Parathyroid adenoma (tissue), 2 donors: Measurements from ENCODE around the gene L3MBTL4.

Source experiments
- H2AFZ ChIP-seq: fragments of 300-600 bp; sonication (generic); one replicate; pipeline ENCODE4 v1.7.0; 2017; ENCODE audit warnings: antibody characterized with exemption, mild to moderate bottlenecking
- H3K27ac ChIP-seq: fragments of 300-600 bp; sonication (generic); one replicate; pipeline ENCODE4 v1.7.0; 2017
- H3K27me3 ChIP-seq: fragments of 300-600 bp; sonication (generic); one replicate; pipeline ENCODE4 v1.7.0; 2017; ENCODE audit warnings: low read length; ENCODE audit not compliant: control insufficient read depth, insufficient read depth
- H3K36me3 ChIP-seq: fragments of 300-600 bp; sonication (generic); one replicate; pipeline ENCODE4 v1.7.0; 2017; ENCODE audit warnings: low read length; ENCODE audit not compliant: control insufficient read depth, insufficient read depth
- H3K4me1 ChIP-seq: fragments of 300-600 bp; sonication (generic); one replicate; pipeline ENCODE4 v1.7.0; 2017; ENCODE audit warnings: control low read depth
- H3K4me2 ChIP-seq: fragments of 300-600 bp; sonication (generic); one replicate; pipeline ENCODE4 v1.7.0; 2017; ENCODE audit warnings: low read length
- H3K4me3 ChIP-seq: fragments of 300-600 bp; sonication (generic); one replicate; pipeline ENCODE4 v1.7.0; 2017; ENCODE audit warnings: low read depth, low read length
- H3K79me2 ChIP-seq: fragments of 300-600 bp; sonication (generic); one replicate; pipeline ENCODE4 v1.7.0; 2017; ENCODE audit warnings: control low read depth
- H3K9ac ChIP-seq: fragments of 300-600 bp; sonication (generic); one replicate; pipeline ENCODE4 v1.7.0; 2017; ENCODE audit warnings: mild to moderate bottlenecking
- H3K9me3 ChIP-seq: fragments of 300-600 bp; sonication (generic); one replicate; pipeline ENCODE4 v1.7.0; 2017; ENCODE audit warnings: low read length; ENCODE audit not compliant: control insufficient read depth
- TF ChIP-seq, protein P1 (sequence below): fragments of 300-600 bp; sonication (generic); IDR thresholded peaks from one replicate; pipeline ENCODE4 v1.7.0; 2017; ENCODE audit warnings: antibody characterized with exemption, mild to moderate bottlenecking
- donor health status: primary hyperparathyroidism.

Gene L3MBTL4

DNA sequence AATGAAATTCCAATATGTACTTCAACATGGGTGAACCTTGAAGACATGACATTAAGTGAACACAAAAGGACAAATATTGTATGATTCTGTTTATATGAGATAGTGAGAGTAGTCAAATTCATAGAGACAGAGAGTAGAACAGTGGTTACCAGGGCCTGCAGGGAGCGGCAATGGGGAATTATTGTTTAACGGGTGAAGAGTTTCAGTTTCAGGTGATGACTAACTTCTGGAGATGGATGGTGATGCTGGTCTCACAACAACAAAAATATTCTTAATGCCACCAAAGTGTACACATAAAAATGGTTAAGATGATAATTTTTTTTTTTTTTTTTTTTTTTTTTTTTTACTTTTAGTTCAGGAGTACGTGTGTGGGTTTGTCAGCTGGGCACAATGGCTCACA lies 410.0 kb downstream of the L3MBTL4 start:
- H3K27me3 ChIP-seq = no peaks in the 10 kb centered on the region
- H3K4me2 ChIP-seq = no peak overlapping the region
- H2AFZ ChIP-seq = no peak overlapping the region
- no peak overlapping the region for H3K27ac ChIP-seq
- peaks cover 6% of the 10 kb centered on the region for H3K4me1 ChIP-seq
- H3K4me3 ChIP-seq = no peak overlapping the region
- no peaks in the 10 kb centered on the region for H3K9me3 ChIP-seq
- H3K79me2 ChIP-seq = no peaks in the 10 kb centered on the region
- TF ChIP-seq, protein P1, sequence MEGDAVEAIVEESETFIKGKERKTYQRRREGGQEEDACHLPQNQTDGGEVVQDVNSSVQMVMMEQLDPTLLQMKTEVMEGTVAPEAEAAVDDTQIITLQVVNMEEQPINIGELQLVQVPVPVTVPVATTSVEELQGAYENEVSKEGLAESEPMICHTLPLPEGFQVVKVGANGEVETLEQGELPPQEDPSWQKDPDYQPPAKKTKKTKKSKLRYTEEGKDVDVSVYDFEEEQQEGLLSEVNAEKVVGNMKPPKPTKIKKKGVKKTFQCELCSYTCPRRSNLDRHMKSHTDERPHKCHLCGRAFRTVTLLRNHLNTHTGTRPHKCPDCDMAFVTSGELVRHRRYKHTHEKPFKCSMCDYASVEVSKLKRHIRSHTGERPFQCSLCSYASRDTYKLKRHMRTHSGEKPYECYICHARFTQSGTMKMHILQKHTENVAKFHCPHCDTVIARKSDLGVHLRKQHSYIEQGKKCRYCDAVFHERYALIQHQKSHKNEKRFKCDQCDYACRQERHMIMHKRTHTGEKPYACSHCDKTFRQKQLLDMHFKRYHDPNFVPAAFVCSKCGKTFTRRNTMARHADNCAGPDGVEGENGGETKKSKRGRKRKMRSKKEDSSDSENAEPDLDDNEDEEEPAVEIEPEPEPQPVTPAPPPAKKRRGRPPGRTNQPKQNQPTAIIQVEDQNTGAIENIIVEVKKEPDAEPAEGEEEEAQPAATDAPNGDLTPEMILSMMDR = no peak
- no peaks in the 10 kb centered on the region for H3K36me3 ChIP-seq
- H3K9ac ChIP-seq = no peak overlapping the region

DNA sequence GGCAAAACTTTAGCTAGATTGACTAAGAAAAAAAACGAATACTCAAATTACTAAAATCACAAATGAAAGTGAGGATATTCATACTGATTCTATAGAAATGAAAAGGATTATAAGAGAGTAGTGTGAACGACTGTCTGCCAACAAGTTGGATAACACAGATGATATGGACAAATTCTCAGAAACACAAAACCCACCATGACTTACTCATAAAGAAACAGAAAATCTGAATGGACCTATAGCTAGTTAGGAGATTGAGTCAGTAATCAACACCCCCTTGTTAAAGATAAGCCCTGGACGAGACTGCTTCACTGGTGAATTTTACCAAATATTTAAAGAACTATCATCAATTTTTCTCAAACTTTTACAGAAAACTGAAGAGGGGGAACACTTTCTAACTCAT lies 410.6 kb downstream of the L3MBTL4 start:
- TF ChIP-seq, protein P1 = no peak
- Histone ChIP-seq H3K27ac (no peak overlapping the region), H3K9ac (no peak overlapping the region)

DNA sequence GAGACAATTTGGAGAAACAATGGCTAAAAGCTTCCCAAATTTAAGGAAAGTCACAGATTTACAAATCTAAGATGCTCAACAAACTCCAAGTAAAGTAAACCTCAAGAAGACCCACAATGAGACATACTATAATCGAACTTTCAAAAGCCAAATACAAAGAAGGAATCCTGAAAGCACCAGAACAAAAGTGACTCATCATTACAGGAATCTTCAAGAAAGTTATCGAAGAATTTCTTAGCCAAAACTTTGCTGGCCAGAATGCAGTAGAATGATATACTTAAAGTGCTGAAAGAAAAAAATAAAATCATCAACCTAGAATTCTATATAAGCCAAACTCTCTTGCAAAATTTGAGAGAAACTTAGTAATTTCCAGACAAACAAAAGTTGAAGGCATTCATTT lies 412.8 kb downstream of the L3MBTL4 start:
- TF ChIP-seq, protein P1 = no peak
- no peak overlapping the region for H2AFZ ChIP-seq

More for the DNA sequence above, 410.6 kb downstream of the L3MBTL4 start:
- H3K4me1 ChIP-seq = peaks cover 6% of the 10 kb centered on the region
- no peaks in the 10 kb centered on the region for H3K79me2 ChIP-seq
- H3K36me3 ChIP-seq = no peaks in the 10 kb centered on the region
- no peak overlapping the region for H3K4me2 ChIP-seq
- H3K27me3 ChIP-seq = no peaks in the 10 kb centered on the region
- no peak overlapping the region for H2AFZ ChIP-seq
- H3K4me3 ChIP-seq = no peak overlapping the region
- H3K9me3 ChIP-seq = no peaks in the 10 kb centered on the region

GRCh38 chr18:5998907-5999306 lies 415.8 kb downstream of the L3MBTL4 start:
- H3K4me2 ChIP-seq = no peak overlapping the region
- TF ChIP-seq, protein P1 = no peak
- no peaks in the 10 kb centered on the region for H3K9me3 ChIP-seq
- H3K4me1 ChIP-seq = peaks cover 3% of the 10 kb centered on the region
- H3K9ac ChIP-seq = no peak overlapping the region
- H3K27me3 ChIP-seq = no peaks in the 10 kb centered on the region
- no peaks in the 10 kb centered on the region for H3K79me2 ChIP-seq
- no peak overlapping the region for H3K4me3 ChIP-seq
- H3K27ac ChIP-seq = no peak overlapping the region
- no peak overlapping the region for H2AFZ ChIP-seq
- H3K36me3 ChIP-seq = no peaks in the 10 kb centered on the region

More for the DNA sequence above, 412.8 kb downstream of the L3MBTL4 start:
- H3K4me3 ChIP-seq = no peak overlapping the region
- H3K9ac ChIP-seq = no peak overlapping the region
- no peak overlapping the region for H3K27ac ChIP-seq
- H3K4me2 ChIP-seq = no peak overlapping the region
- no peaks in the 10 kb centered on the region for H3K27me3 ChIP-seq
- no peaks in the 10 kb centered on the region for H3K9me3 ChIP-seq
- peaks cover 3% of the 10 kb centered on the region for H3K4me1 ChIP-seq
- no peaks in the 10 kb centered on the region for H3K79me2 ChIP-seq
- H3K36me3 ChIP-seq = no peaks in the 10 kb centered on the region

DNA sequence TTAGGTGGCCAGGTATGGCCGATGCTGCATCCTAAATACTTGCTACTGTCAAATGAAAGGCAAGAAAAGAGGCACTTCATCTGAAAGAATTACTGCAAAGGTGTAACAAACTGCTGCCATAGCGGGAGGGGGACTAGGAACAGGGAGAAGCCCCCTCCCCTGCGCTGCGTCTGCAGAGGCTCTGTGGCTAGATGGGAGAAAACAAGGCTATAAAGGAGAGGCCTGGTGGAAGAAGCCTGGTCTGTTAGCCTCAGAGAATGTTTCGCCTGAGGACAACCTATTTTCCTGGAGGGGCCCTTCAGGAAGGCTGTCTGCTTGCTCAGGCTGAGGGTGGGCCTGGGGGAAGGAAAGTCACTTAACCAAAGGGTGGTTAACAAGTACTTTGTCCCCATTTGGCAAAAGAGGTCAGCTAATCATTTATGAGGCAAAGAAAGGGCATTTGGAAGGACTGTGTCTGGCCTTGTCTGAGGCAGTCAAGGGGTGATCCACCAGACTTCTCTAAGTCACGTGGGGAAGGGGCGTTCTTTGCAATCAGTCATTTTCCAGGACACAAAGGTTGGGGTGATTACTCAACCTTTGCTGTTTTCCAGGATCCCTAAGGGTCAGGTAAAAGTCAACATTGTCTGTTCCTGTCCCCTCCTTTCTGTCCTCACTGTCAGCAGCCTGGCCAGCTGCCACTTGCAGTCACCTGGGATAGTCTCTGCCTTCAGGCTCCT lies 416.4 kb downstream of the L3MBTL4 start:
- no peak overlapping the region for H2AFZ ChIP-seq
- no peak overlapping the region for H3K27ac ChIP-seq
- H3K9ac ChIP-seq = no peak overlapping the region
- H3K4me3 ChIP-seq = no peak overlapping the region
- H3K36me3 ChIP-seq = no peaks in the 10 kb centered on the region
- H3K4me1 ChIP-seq = peaks cover 3% of the 10 kb centered on the region
- no peaks in the 10 kb centered on the region for H3K9me3 ChIP-seq
- TF ChIP-seq, protein P1 = no peak
- no peaks in the 10 kb centered on the region for H3K27me3 ChIP-seq
- H3K4me2 ChIP-seq = no peak overlapping the region
- no peaks in the 10 kb centered on the region for H3K79me2 ChIP-seq
